Measurements from ENCODE around the gene MPP3. TPM values are rescaled to one million over a fixed set of nuclear protein-coding genes. Genes with fewer than 3 reads are reported as not detected.

Gene MPP3
- total RNA-seq, 4 donors from 2014 or later = 6.8 to 10.7 (median 7.5) TPM

DNA sequence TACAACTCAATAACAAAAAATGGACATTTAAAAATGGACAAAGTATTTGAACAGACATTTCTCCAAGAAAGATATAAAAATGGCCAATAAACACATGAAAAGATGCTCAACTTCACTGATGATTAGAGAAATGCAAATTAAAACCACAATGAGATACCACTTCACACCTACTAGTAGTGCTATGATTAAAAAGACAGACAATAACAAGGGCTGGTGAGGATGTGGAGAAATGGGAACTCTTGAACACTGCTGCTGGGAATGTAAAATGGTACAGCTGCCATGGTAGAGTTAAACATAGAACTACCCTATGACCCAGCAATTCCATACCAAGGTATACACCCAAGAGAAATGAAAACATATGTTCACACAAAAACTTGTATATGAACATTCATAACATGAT, 27.8 kb downstream of the MPP3 start:
- in situ Hi-C loops (cut with MboI; ENCODE audit: low pct_ligation_motif_present in 1 of 4, low pct_unique_long_range_greater_than_20kb in 1 of 4, low sequenced_read_pairs in 3 of 4) = no loop called here

DNA sequence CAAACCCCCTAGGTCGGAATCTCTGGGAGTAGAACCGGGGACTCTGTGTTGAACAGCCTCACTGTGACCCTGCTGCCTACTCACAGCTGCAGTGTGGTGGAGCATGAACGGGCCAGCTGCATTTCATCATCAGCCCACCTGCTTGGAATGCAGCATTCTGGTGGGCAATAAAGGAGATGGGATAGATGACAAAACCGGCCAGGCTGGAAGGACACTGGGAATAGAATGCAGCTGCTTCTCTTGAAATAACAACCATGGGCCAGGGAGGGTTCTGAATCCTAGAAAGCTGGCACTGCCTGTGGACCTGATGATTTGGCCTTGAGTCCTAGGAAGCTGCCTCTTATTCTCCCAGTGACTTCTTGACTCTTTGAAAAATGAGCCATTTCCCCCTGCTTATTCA, 29.2 kb downstream of the MPP3 start:
- Histone ChIP-seq H3K4me1 (no peaks in the 10 kb centered on the region), H3K27me3 (no peaks in the 10 kb centered on the region), H3K9me3 (no peaks in the 10 kb centered on the region), H3K27ac (no peak overlapping the region), H3K36me3 (no peaks in the 10 kb centered on the region), H3K4me3 (no peak overlapping the region)
- 70 to 72% methylated on average over 2 to 4 of the region's 4 CpGs for WGBS, 2 donors (ENCODE audit: low coverage in 1 of 2)
- in situ Hi-C loops (cut with MboI; ENCODE audit: low pct_ligation_motif_present in 1 of 4, low pct_unique_long_range_greater_than_20kb in 1 of 4, low sequenced_read_pairs in 3 of 4) (no loop called here), intact Hi-C loops (cut with DNase I; ENCODE audit: low total_unique reads) (no loop called here)
- no peak for DNase-seq
- TF ChIP-seq POLR2AphosphoS5 (IDR thresholded peaks at IDR 0.05) (no peak), POLR2A (IDR thresholded peaks at IDR 0.05) (no peak), EP300 (IDR thresholded peaks at IDR 0.05; ENCODE audit: low read depth) (no peak)
- TF ChIP-seq, protein P1, sequence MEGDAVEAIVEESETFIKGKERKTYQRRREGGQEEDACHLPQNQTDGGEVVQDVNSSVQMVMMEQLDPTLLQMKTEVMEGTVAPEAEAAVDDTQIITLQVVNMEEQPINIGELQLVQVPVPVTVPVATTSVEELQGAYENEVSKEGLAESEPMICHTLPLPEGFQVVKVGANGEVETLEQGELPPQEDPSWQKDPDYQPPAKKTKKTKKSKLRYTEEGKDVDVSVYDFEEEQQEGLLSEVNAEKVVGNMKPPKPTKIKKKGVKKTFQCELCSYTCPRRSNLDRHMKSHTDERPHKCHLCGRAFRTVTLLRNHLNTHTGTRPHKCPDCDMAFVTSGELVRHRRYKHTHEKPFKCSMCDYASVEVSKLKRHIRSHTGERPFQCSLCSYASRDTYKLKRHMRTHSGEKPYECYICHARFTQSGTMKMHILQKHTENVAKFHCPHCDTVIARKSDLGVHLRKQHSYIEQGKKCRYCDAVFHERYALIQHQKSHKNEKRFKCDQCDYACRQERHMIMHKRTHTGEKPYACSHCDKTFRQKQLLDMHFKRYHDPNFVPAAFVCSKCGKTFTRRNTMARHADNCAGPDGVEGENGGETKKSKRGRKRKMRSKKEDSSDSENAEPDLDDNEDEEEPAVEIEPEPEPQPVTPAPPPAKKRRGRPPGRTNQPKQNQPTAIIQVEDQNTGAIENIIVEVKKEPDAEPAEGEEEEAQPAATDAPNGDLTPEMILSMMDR (IDR thresholded peaks at IDR 0.05) = no peak

More for the DNA sequence above, 27.8 kb downstream of the MPP3 start:
- H3K9me3 ChIP-seq = no peaks in the 10 kb centered on the region
- intact Hi-C loops (cut with DNase I; ENCODE audit: low total_unique reads) = no loop called here
- TF ChIP-seq POLR2AphosphoS5 (IDR thresholded peaks at IDR 0.05) (no peak), POLR2A (IDR thresholded peaks at IDR 0.05) (no peak), EP300 (IDR thresholded peaks at IDR 0.05; ENCODE audit: low read depth) (no peak)
- TF ChIP-seq, protein P1 (IDR thresholded peaks at IDR 0.05) = no peak
- no peaks in the 10 kb centered on the region for H3K4me1 ChIP-seq
- no peaks in the 10 kb centered on the region for H3K36me3 ChIP-seq
- H3K4me3 ChIP-seq = no peak overlapping the region
- DNase-seq = no peak
- no peaks in the 10 kb centered on the region for H3K27me3 ChIP-seq
- no peak overlapping the region for H3K27ac ChIP-seq

DNA sequence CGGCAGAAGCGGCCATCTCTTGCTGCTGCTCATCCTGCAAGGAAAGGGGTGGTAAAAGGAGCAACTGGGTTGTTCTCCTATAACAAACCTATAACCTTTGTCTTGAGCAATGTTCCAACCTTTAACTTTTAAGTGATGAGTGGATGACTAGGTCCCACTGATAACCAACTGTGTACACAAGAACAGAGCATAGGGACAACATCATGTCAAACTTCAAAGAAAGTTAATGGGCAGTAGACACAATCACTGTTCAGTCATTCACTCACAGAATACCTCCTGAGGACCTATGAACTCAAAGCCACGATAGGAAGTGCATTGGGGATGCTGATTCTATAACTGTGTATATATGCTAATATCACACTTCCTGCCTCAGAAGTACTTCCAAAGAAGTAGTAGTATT, 31.1 kb downstream of the MPP3 start:
- no peaks in the 10 kb centered on the region for H3K4me1 ChIP-seq
- in situ Hi-C loops (cut with MboI; ENCODE audit: low pct_ligation_motif_present in 1 of 4, low pct_unique_long_range_greater_than_20kb in 1 of 4, low sequenced_read_pairs in 3 of 4) (no loop called here), intact Hi-C loops (cut with DNase I; ENCODE audit: low total_unique reads) (no loop called here)
- DNase-seq = no peak
- H3K36me3 ChIP-seq = no peaks in the 10 kb centered on the region
- no peaks in the 10 kb centered on the region for H3K9me3 ChIP-seq
- TF ChIP-seq EP300 (IDR thresholded peaks at IDR 0.05; ENCODE audit: low read depth) = no peak
- TF ChIP-seq POLR2A (IDR thresholded peaks at IDR 0.05) = no peak
- TF ChIP-seq, protein P1 (IDR thresholded peaks at IDR 0.05) = no peak
- H3K27me3 ChIP-seq = peaks cover 9% of the 10 kb centered on the region
- no peak overlapping the region for H3K27ac ChIP-seq
- WGBS, 2 donors (ENCODE audit: low coverage in 1 of 2) = 79% methylated on average over 3 of the region's 3 CpGs; no CpG with 5 or more reads in 1 of the 2 donors
- no peak overlapping the region for H3K4me3 ChIP-seq

DNA sequence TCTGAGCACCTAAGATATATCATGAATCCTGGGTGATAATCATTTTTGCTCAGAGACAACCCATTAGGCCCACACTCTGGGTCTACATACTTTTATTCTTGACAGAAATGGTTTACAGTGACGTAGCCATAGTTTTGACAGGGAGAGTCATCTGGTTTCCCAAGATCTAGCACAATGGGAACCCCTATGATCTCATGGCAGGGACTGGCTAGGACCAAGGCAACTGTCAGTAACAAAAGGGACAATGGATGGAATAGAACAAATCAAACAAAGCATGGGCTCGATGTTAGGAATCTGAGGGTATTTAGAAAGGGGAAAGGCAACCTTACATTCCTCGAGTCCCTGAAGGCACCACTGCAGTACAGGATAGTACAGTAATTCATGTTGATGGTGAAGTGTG, 32.2 kb downstream of the MPP3 start:
- 76 to 88% methylated on average over 3 of the region's 3 CpGs for WGBS, 2 donors (ENCODE audit: low coverage in 1 of 2)
- intact Hi-C loops (cut with DNase I; ENCODE audit: low total_unique reads) = no loop called here

More for the DNA sequence above, 32.2 kb downstream of the MPP3 start:
- TF ChIP-seq EP300 (IDR thresholded peaks at IDR 0.05; ENCODE audit: low read depth) (no peak), POLR2A (IDR thresholded peaks at IDR 0.05) (no peak), POLR2AphosphoS5 (IDR thresholded peaks at IDR 0.05) (no peak)
- TF ChIP-seq, protein P1 (IDR thresholded peaks at IDR 0.05) = no peak
- Histone ChIP-seq H3K36me3 (no peaks in the 10 kb centered on the region), H3K27me3 (peaks cover 9% of the 10 kb centered on the region), H3K9me3 (no peaks in the 10 kb centered on the region), H3K27ac (no peak overlapping the region), H3K4me1 (no peaks in the 10 kb centered on the region), H3K4me3 (no peak overlapping the region)
- DNase-seq = no peak
- in situ Hi-C loops (cut with MboI; ENCODE audit: low pct_ligation_motif_present in 1 of 4, low pct_unique_long_range_greater_than_20kb in 1 of 4, low sequenced_read_pairs in 3 of 4) = no loop called here
